GM12891 (cell line): ENCODE results near the gene SLCO4A1.

ENCODE experiments used
- DNase-seq: peaks from one replicate; pipeline ENCODE4 v3.0.0; 2011; ENCODE audit warnings: low spot score; ENCODE audit not compliant: insufficient read length
- FAIRE-seq: peaks from 2 replicates; lab custom pipeline; 2011; peaks lifted over from hg19 to GRCh38; lab: Jason Lieb, UNC
- PAX5 ChIP-seq: IDR thresholded peaks from 2 replicates; pipeline ENCODE4 v1.6.1; 2011; ENCODE audit warnings: low read length, moderate library complexity, mild to moderate bottlenecking; ENCODE audit not compliant: insufficient read depth, severe bottlenecking
- POLR2A ChIP-seq: IDR thresholded peaks from 2 replicates; pipeline ENCODE4 v1.6.1; 2011; ENCODE audit warnings: low read depth, low read length, control low read depth
- POLR2AphosphoS5 ChIP-seq: IDR thresholded peaks from 2 replicates; pipeline ENCODE4 v1.6.1; 2011; ENCODE audit warnings: low read depth, low read length, control low read depth
- POU2F2 ChIP-seq: IDR thresholded peaks from 2 replicates; pipeline ENCODE4 v1.6.1; 2011; ENCODE audit warnings: low read depth, mild to moderate bottlenecking, control low read depth, low read length, moderate library complexity
- SPI1 ChIP-seq: IDR thresholded peaks from 2 replicates; pipeline ENCODE4 v1.6.1; 2011; ENCODE audit warnings: low read depth, low read length, control low read depth
- TAF1 ChIP-seq: IDR thresholded peaks from 2 replicates; pipeline ENCODE4 v1.6.1; 2011; ENCODE audit warnings: low read depth, low read length, control low read depth

The SLCO4A1 gene

GRCh38 chr20:62643521-62644043 lies 1.3 kb downstream of the SLCO4A1 start:
- FAIRE-seq: no peak

DNA sequence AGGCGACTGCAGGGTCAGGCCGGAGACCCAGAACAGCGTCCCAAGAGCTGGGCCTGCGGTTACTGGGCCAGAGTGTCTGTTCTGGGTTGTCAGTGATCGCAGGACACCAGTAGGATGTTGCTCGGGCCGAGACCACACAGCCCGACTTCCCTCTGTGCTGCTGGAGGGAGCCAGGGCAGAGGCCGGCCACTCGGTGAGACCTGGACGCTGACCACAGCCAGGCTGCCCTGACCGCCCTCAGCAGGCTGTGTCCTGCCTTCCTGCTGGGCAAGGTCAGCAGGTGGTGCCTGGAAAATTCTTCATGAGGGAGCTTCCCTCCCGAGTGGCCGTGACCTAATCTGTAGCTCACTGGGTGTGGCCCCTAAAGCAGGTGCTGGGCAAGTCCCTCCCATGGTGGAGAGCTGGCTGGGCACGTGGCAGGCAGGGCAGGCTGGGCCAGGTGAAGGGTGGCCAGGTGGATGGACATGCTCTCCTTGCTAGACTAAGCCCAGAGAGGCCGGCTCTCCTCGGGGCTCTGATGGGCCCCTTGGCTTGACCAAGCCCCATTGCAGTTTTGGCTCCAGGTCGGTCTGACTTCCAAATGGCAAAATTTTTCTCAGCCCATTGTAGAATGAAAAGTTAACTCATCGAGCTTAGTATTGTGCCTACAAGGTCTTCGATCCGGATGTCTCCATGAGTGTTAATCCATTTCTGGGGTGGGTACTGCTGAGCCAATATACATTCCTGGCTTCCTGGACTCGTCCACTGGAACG lies 1.9 kb downstream of the SLCO4A1 start:
- DNase-seq (no peak), FAIRE-seq (no peak)
- TF ChIP-seq PAX5 (no peak), POU2F2 (no peak), TAF1 (no peak), SPI1 (no peak), POLR2AphosphoS5 (no peak), POLR2A (no peak)

More at GRCh38 chr20:62643521-62644043, 1.3 kb downstream of the SLCO4A1 start:
- TF ChIP-seq POLR2AphosphoS5: no peak
- TF ChIP-seq POU2F2: no peak
- no peak for TF ChIP-seq TAF1
- no peak for TF ChIP-seq PAX5
- no peak for TF ChIP-seq SPI1
- no peak for TF ChIP-seq POLR2A
- no peak for DNase-seq

DNA sequence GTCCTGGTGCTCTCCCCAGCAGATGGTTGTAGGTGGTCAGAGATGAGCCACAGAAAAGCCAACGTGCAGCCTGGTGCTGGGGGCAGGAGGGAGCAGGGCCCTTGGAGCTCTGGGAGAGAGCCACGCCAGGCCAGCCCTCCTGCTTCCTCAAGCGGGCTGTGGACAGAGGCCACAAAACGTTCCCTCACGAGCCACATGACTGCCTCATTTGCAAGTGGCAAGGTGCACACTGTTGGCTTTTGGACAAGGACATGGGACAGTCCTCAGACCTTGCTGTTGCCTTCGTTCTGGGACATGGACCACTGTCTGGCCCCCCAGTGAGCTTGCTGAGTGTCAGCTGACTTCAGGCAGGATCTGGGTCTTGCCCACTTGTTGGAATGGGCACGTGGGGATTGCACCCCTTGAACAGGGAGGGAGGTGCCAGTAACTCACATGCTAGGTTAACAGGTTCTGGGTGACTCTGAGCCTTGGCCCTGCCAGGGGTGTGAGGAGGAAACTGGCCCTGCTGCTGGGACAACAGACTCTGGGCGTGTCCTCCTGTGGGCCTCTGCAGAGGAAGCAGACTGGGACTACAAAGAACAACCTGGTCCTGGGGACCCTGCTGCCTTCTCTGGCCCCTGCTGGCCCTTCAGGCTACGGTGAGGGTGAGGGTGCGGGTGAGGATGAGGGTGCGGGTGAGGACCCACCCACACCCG lies 2.6 kb downstream of the SLCO4A1 start:
- FAIRE-seq: peak; percentile 45
- DNase-seq: no peak
- no peak for TF ChIP-seq POU2F2
- TF ChIP-seq TAF1: no peak
- TF ChIP-seq SPI1: no peak
- no peak for TF ChIP-seq POLR2A
- no peak for TF ChIP-seq PAX5
- TF ChIP-seq POLR2AphosphoS5: no peak

DNA sequence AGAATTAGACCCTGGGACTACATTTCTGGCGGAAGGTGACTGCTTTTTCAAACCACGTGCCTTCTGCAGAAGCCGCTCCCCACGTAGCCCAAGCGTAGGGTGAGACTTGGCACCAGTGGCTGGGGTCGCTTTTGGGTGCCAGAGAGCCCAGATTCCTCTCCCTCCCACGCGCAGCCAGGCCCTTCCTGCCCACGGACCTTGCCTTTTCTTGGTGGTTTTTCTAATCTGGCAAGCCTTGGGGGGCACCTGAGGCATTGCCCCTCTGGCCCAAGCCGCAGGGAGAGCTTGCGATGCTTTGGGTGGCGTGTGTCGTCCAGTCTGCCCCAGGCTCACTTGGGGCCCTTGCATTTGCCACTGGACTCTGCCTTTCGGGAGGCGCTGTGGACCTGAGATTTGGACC lies 3.3 kb downstream of the SLCO4A1 start:
- DNase-seq (no peak), FAIRE-seq (no peak)
- TF ChIP-seq TAF1 (no peak), POLR2A (no peak), PAX5 (no peak), SPI1 (no peak), POU2F2 (no peak), POLR2AphosphoS5 (no peak)

DNA sequence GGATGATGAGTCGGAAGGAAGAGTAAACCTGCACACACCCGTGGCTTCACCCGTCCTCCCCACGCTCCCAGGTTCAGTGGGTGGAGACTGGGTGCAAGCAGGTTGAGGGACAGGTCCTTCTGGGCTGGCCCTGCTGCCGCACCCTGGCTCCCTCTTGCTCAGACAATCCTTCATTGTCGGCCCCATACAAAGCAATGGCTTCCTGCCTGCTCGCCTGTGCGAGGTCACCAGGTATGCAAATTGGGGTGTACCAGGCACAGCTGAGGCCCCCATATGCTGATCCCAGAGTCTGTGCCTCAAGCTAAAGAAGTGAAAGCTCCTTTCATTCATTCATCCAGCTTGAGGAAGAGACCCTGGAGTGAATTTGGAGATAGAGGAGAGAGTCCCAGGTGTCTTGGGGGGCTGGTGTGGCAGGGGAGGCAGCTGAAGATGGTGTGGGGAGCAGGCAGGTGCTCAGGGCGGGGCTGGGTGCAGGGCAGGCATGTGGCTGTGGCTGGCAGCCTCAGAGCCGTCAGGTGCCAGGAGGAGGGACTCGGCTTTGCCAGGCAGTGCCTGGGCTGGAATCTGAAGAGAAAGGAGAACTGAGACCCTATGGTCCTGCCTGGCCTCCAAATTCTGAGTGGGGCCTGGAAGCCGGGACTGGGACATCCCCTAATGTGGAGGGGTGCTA lies 4.7 kb downstream of the SLCO4A1 start:
- TF ChIP-seq POLR2AphosphoS5: no peak
- peak; percentile 95 for TF ChIP-seq POU2F2

DNA sequence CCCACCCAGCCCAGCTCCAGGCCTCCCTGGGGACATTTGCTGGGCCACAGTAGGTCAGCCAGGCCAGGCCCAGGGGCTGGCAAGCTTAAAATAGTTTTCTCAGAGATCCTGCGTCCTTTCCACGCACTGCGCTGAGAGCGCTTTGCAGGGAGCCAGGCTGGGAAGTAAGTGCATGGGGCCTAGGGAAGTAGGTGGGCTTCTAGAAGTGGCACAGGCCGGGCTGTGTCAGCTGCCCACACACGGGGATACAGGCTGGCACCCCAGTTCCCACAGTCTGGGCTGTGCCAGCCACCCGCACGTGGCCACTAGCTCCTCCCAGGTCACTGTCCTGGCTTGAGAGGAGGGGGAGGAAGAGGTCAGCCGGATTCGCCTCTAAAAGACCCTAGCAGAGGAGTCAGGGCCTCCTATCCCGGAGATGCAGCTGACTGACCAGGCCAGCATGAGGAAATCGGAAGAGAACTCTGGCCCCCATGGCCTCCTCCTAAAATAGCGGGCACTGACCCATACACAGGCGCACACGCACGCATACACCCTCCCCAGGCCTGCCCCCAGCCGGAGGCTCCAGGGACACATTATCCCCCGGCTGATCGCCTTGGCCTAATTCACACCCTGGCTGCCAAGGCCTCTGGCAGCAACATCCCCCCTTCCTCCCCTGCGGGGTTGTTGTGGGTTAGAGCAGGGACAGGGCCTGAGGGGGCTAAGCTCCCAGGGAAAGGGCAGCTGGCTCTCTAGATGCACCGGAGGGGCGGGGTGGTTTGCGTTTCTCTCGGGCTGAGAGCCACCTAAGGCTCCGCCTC lies 5.4 kb downstream of the SLCO4A1 start:
- DNase-seq (no peak), FAIRE-seq (no peak)
- no peak for TF ChIP-seq PAX5
- TF ChIP-seq POU2F2: no peak
- TF ChIP-seq TAF1: no peak
- TF ChIP-seq SPI1: no peak
- no peak for TF ChIP-seq POLR2AphosphoS5

More for the DNA sequence above, 4.7 kb downstream of the SLCO4A1 start:
- no peak for DNase-seq
- FAIRE-seq: peak; percentile 59

DNA sequence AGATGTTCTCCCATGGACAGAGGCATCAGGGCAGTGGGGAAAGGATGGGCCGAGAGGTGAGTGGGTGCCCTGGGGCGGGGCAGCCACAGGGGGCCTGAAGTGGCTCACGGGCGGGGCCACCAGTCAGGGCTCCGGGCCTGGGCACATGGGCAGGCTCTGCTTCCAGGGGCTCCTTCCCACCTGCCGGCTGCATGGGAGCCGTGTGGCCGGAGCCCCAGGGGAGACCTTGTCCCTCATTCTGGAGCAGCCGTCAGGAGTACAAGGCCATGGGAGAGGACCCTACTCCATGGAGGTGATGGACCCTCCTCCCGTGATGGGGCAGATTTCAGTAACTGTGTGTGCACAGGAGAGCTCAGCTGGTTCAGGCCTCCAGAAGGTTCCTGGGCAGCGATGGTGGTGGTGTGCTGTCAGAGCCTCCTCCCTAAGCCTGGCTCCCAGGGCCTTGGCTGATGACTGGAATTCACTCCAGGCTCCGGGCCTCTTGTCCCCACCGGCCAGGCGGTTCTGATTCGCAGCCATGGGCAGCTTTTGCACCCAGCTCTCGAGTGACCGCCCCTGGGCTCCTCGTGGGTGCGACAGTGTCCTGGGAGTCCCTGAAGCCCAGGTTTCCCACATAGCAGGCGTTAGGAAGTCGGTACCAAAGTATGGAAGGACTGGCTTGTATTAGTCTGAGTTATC lies 6.2 kb downstream of the SLCO4A1 start:
- FAIRE-seq: no peak

GRCh38 chr20:62649140-62649539 lies 6.8 kb downstream of the SLCO4A1 start:
- DNase-seq (no peak), FAIRE-seq (peak; percentile 56)
- no peak; the same call in 1 of the 2 replicates for TF ChIP-seq POLR2AphosphoS5
- no peak for TF ChIP-seq SPI1
- no peak for TF ChIP-seq TAF1
- no peak for TF ChIP-seq POU2F2
- TF ChIP-seq PAX5: no peak
- TF ChIP-seq POLR2A: no peak

More for the DNA sequence above, 6.2 kb downstream of the SLCO4A1 start:
- no peak for DNase-seq
- TF ChIP-seq SPI1 (no peak), POLR2A (0 out of 2 replicates have a peak, but pooled peaks have one; percentile 23)
